ENCODE data around the gene CARM1. TPM values are rescaled to one million over a fixed set of nuclear protein-coding genes. Genes with fewer than 3 reads are reported as not detected.

The CARM1 gene
- total and polyA plus RNA-seq, 2 of the 13 experiments (the other 11 are each of a cell fraction or from before 2014, with no cell fraction given) = 27.6 to 55.8 TPM

GRCh38 chr19:10968527-10969135 lies 97.3 kb downstream of the CARM1 start:
- ATAC-seq (no peak), DNase-seq (ENCODE audit: low spot score) (no peak), FAIRE-seq (no peak)
- POLR2A ChIA-PET = no interaction called here
- no peak overlapping the region for H3K27ac ChIP-seq (ENCODE audit: extremely low read length, insufficient read depth, low read length)
- no peak overlapping the region for H2AFZ ChIP-seq (ENCODE audit: low read length)
- intact Hi-C loops (cut with micrococcal nuclease; ENCODE audit: unreplicated experiment) (no loop called here), in situ Hi-C loops (cut with HindIII; ENCODE audit: extremely low pct_ligation_motif_present, low pct_unique_long_range_greater_than_20kb) (no loop called here)
- H3K9ac ChIP-seq (ENCODE audit: insufficient read depth, low read depth, low read length) = no peak overlapping the region
- CTCF ChIA-PET (ENCODE audit: low intra/inter-chr PET ratio, low total read pairs) = no interaction called here
- 95% methylated on average over 9 of the region's 10 CpGs for WGBS (ENCODE audit: low lambda C conversion rate)
- H3K79me2 ChIP-seq (ENCODE audit: insufficient read depth, low read length) = peaks cover 71% of the 10 kb centered on the region
- no peaks in the 10 kb centered on the region for H3K27me3 ChIP-seq (ENCODE audit: control insufficient read depth in 1 of 2, insufficient read depth in 2 of 2, low read length in 2 of 2)
- H3K4me3 ChIP-seq (replicated peaks in 1 of 3; ENCODE audit: insufficient read depth in 1 of 3, low read depth in 2 of 3, low read length in 3 of 3) = no peak overlapping the region
- no peaks in the 10 kb centered on the region for H3K9me3 ChIP-seq (ENCODE audit: low read length)
- no peak overlapping the region for H3K4me2 ChIP-seq (ENCODE audit: low read depth, low read length)
- BruUV-seq (replicated peaks) = no TSS peak
- no peaks in the 10 kb centered on the region for H4K20me1 ChIP-seq (ENCODE audit: insufficient read depth, low read length)
- H3K4me1 ChIP-seq (ENCODE audit: insufficient read depth, low read length) = peaks cover 16% of the 10 kb centered on the region
- peaks cover 0 to 9% of the 10 kb centered on the region in 2 experiments; a peak in 1 of 5 replicates for H3K36me3 ChIP-seq (replicated peaks in 1 of 2; ENCODE audit: control insufficient read depth in 1 of 2, insufficient read depth in 2 of 2, low read length in 2 of 2)
- no peak for TF ChIP-seq ZNF510 (CRISPR knock-in tag; IDR thresholded peaks at IDR 0.05; ENCODE audit: low read depth)
- no peak for TF ChIP-seq ZNF326 (CRISPR knock-in tag; IDR thresholded peaks at IDR 0.05; ENCODE audit: borderline replicate concordance)
- TF ChIP-seq, protein P1, sequence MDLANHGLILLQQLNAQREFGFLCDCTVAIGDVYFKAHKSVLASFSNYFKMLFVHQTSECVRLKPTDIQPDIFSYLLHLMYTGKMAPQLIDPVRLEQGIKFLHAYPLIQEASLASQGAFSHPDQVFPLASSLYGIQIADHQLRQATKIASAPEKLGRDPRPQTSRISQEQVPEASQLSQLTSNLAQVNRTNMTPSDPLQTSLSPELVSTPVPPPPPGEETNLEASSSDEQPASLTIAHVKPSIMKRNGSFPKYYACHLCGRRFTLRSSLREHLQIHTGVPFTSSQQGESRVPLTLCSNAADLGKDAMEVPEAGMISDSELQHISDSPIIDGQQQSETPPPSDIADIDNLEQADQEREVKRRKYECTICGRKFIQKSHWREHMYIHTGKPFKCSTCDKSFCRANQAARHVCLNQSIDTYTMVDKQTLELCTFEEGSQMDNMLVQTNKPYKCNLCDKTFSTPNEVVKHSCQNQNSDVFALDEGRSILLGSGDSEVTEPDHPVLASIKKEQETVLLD (CRISPR knock-in tag; IDR thresholded peaks at IDR 0.05; ENCODE audit: low read depth) = no peak
- TF ChIP-seq, protein P2, sequence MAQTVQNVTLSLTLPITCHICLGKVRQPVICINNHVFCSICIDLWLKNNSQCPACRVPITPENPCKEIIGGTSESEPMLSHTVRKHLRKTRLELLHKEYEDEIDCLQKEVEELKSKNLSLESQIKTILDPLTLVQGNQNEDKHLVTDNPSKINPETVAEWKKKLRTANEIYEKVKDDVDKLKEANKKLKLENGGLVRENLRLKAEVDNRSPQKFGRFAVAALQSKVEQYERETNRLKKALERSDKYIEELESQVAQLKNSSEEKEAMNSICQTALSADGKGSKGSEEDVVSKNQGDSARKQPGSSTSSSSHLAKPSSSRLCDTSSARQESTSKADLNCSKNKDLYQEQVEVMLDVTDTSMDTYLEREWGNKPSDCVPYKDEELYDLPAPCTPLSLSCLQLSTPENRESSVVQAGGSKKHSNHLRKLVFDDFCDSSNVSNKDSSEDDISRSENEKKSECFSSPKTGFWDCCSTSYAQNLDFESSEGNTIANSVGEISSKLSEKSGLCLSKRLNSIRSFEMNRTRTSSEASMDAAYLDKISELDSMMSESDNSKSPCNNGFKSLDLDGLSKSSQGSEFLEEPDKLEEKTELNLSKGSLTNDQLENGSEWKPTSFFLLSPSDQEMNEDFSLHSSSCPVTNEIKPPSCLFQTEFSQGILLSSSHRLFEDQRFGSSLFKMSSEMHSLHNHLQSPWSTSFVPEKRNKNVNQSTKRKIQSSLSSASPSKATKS (CRISPR knock-in tag; IDR thresholded peaks at IDR 0.05) = no peak
- TF ChIP-seq ZNF674 (CRISPR knock-in tag; IDR thresholded peaks at IDR 0.05; ENCODE audit: low read depth) = no peak
- TF ChIP-seq ZNF124 (CRISPR knock-in tag; IDR thresholded peaks at IDR 0.05) = no peak
- TF ChIP-seq EP300 (IDR thresholded peaks at IDR 0.05; ENCODE audit: low read depth in 2 of 2, low read length in 2 of 2) = no peak
- no peak for TF ChIP-seq EP300 (CRISPR knock-in tag; IDR thresholded peaks at IDR 0.05; ENCODE audit: borderline replicate concordance)
- no peak for TF ChIP-seq ZNF530 (CRISPR knock-in tag; IDR thresholded peaks at IDR 0.05; ENCODE audit: low read depth)
- TF ChIP-seq MZF1 (CRISPR knock-in tag; IDR thresholded peaks at IDR 0.05; ENCODE audit: borderline replicate concordance) = no peak
- TF ChIP-seq FOXM1 (CRISPR knock-in tag; IDR thresholded peaks at IDR 0.05) = no peak
- no peak for TF ChIP-seq ZNF773 (CRISPR knock-in tag; IDR thresholded peaks at IDR 0.05; ENCODE audit: borderline replicate concordance)
- TF ChIP-seq SOX13 (IDR thresholded peaks at IDR 0.05) = no peak
- no peak for TF ChIP-seq SOX13 (CRISPR knock-in tag; conservative IDR thresholded peaks at IDR 0.05 in 1 of 2, IDR thresholded peaks at IDR 0.05 in 1 of 2)
- TF ChIP-seq TAF1 (CRISPR knock-in tag; IDR thresholded peaks at IDR 0.05) = no peak
- TF ChIP-seq PRDM4 (CRISPR knock-in tag; IDR thresholded peaks at IDR 0.05; ENCODE audit: borderline replicate concordance) = no peak
- TF ChIP-seq, protein P3, sequence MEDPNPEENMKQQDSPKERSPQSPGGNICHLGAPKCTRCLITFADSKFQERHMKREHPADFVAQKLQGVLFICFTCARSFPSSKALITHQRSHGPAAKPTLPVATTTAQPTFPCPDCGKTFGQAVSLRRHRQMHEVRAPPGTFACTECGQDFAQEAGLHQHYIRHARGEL (CRISPR knock-in tag; IDR thresholded peaks at IDR 0.05) = no peak
- TF ChIP-seq ZBTB25 (CRISPR knock-in tag; IDR thresholded peaks at IDR 0.05) = no peak
